Psoas muscle (tissue), 8 donors: ENCODE data around the gene RNF213. TPM values are rescaled to one million over a fixed set of nuclear protein-coding genes. Genes with fewer than 3 reads are reported as not detected.
A peak's percentile ranks its signal among the peaks of the same experiment; 100 is the strongest.

Experiments used
- ATAC-seq, 4 donors: fragments of 200-7000 bp; cut with Tn5 transposase; one replicate each; pipeline ENCODE4 v1.9.1; 2020; ENCODE audit warnings: moderate library complexity in 3 of 4, mild to moderate bottlenecking in 2 of 4
- DNase-seq, 2 donors: peaks; one replicate each; pipeline ENCODE4 v3.0.0-alpha.2; 2020
- H3K27ac ChIP-seq: fragments of 200-600 bp; one replicate; pipeline ENCODE4 v1.8.0; 2022
- H3K27me3 ChIP-seq, 3 donors: fragments of 200-600 bp in 1 of 3; one replicate each; pipeline versions ENCODE4 v1.6.1 to v1.8.0; 2013 to 2022; ENCODE audit warnings: low read length in 2 of 3, mild to moderate bottlenecking in 2 of 3, moderate library complexity in 1 of 3; ENCODE audit not compliant: insufficient read depth in 3 of 3
- H3K36me3 ChIP-seq, 2 donors: fragments of 200-600 bp in 1 of 2; one replicate each; pipeline versions ENCODE4 v1.6.1 to v1.8.0; 2013 to 2022; ENCODE audit warnings: low read depth in 1 of 2, mild to moderate bottlenecking in 1 of 2, moderate library complexity in 1 of 2; ENCODE audit not compliant: insufficient read depth in 1 of 2
- H3K4me1 ChIP-seq: fragments of 200-600 bp; one replicate; pipeline ENCODE4 v1.8.0; 2022
- H3K4me3 ChIP-seq: fragments of 200-600 bp; one replicate; pipeline ENCODE4 v1.8.0; 2022; ENCODE audit warnings: mild to moderate bottlenecking
- H3K9me3 ChIP-seq: fragments of 200-600 bp; one replicate; pipeline ENCODE4 v1.8.0; 2022
- WGBS, 3 donors: extraction: QIAGEN DNeasy Blood & Tissue Kit; methylation state at CpG; one replicate each; pipeline versions ENCODE4 v1.1.6 to v1.1.7; 2013; 5-methylcytosine and 5-hydroxymethylcytosine counted together
- intact Hi-C, 2 donors: fragments of 100-400 bp; cut with DNase I; formaldehyde crosslinking; loops; one replicate each; pipeline versions ENCODE4 v1.11.0 to v1.14.2; 2022
- polyA plus RNA-seq, 3 donors: library from polyadenylated mRNA; stranded (reverse); fragments of 200-250 nt; gene quantifications; one replicate each; pipeline ENCODE4 v1.2.3, GENCODE V29; 2013
- total RNA-seq, 4 donors: library from RNA; stranded (reverse); fragmentation: NEBNext Ultra II Directional in 2 of 4; extraction: Animal tissue kit (Norgen Biotek cat#: 25700) in 2 of 4; gene quantifications; one replicate each; pipeline versions ENCODE4 v1.2.1 to v1.2.4, GENCODE V29; 2021 to 2023
- TF ChIP-seq, protein P1 (sequence below): fragments of 200-600 bp; IDR thresholded peaks from one replicate; pipeline ENCODE4 v1.8.0; 2022; ENCODE audit warnings: antibody characterized with exemption
- donor health status: healthy with polysubstance abuse.
- donor health status: DM: no; HTN: no; CAD: no; lungs with moderate emphysema.
- donor health status: Bipolar disorder and iron deficiency.
- donor health status: healthy.
- donor health status: DM: yes; HTN: yes; CAD: no.
- donor health status: DM: no; HTN: no; CAD: no.
- donor health status: DM: no; HTN: no; CAD: no.
- donor health status: DM: yes; HTN: yes; CAD: no.

Gene RNF213
- total and polyA plus RNA-seq, 7 donors = 10.2 to 42.0 (median 33.7) TPM

DNA sequence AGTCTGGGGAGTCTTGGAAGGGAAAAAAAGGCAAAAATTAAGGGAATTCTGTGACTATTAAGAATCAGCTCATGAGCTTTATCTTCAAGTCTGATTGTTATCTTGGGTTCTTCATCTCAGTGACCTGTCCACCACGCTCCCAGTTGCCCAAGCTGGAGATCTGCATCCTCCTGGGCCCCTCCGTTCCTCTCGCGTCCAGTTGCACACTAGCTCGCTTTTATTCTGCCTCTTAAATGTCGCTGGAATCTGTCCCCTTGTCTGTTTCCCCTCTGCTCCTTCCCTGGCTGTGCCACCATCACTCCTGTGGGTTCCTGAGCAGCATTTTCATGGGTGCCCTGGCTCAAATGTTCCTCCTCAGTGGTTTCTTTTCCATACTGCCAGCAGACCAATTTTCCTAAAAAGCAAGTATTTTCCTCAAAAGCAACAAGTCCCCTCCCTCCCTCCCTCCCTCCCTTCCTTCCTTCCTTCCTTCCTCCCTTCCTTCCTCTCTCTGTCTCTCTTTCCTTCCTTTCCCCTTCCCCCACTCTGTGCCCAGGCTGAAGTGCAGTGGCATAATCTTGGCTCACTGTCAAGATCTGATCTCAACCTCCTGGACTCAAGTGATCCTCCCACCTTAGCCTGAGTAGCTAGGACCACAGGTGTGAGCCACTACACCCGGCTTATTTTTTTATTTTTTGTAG is 155.7 kb downstream of the RNF213 start:
- intact Hi-C loops = no loop called here
- peak overlapping the region; percentile 100 for H3K4me3 ChIP-seq
- TF ChIP-seq, protein P1, sequence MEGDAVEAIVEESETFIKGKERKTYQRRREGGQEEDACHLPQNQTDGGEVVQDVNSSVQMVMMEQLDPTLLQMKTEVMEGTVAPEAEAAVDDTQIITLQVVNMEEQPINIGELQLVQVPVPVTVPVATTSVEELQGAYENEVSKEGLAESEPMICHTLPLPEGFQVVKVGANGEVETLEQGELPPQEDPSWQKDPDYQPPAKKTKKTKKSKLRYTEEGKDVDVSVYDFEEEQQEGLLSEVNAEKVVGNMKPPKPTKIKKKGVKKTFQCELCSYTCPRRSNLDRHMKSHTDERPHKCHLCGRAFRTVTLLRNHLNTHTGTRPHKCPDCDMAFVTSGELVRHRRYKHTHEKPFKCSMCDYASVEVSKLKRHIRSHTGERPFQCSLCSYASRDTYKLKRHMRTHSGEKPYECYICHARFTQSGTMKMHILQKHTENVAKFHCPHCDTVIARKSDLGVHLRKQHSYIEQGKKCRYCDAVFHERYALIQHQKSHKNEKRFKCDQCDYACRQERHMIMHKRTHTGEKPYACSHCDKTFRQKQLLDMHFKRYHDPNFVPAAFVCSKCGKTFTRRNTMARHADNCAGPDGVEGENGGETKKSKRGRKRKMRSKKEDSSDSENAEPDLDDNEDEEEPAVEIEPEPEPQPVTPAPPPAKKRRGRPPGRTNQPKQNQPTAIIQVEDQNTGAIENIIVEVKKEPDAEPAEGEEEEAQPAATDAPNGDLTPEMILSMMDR = no peak
- peaks cover 0 to 17% of the 10 kb centered on the region in 2 donors for H3K36me3 ChIP-seq
- no peaks in the 10 kb centered on the region for H3K9me3 ChIP-seq
- ATAC-seq (no peak), DNase-seq (no peak)
- no peaks in the 10 kb centered on the region for H3K27me3 ChIP-seq
- H3K27ac ChIP-seq = peak overlapping the region; percentile 99
- peaks cover 35% of the 10 kb centered on the region for H3K4me1 ChIP-seq
- WGBS, 3 donors = 70 to 81% (median 75%) methylated on average over 7 of the region's 7 CpGs

DNA sequence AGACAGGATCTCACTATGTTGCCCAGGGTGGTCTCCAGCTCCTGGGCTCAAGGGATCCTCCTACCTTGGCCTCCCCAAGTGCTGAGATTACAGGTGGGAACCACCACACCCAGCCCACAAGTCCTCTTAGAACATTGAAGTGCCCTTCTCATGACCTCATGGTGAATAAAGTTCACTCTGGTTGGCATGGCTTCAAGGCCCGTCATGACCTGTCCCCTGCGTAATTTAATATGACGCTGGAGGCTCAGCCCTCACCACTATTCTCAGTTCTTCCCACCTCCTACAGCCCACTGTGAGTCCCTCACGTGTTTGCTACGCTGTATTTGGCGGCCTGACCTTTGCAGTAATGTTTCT is 156.3 kb downstream of the RNF213 start:
- 56 to 74% (median 58%) methylated on average over 6 of the region's 6 CpGs for WGBS, 3 donors
- peak overlapping the region; percentile 100 for H3K4me3 ChIP-seq
- DNase-seq (no peak), ATAC-seq (no peak)
- intact Hi-C loops = no loop called here
- peak overlapping the region; percentile 99 for H3K27ac ChIP-seq
- TF ChIP-seq, protein P1 = no peak
- peaks cover 35% of the 10 kb centered on the region for H3K4me1 ChIP-seq
- no peaks in the 10 kb centered on the region for H3K27me3 ChIP-seq
- H3K36me3 ChIP-seq = peaks cover 0 to 17% of the 10 kb centered on the region in 2 donors
- no peaks in the 10 kb centered on the region for H3K9me3 ChIP-seq

DNA sequence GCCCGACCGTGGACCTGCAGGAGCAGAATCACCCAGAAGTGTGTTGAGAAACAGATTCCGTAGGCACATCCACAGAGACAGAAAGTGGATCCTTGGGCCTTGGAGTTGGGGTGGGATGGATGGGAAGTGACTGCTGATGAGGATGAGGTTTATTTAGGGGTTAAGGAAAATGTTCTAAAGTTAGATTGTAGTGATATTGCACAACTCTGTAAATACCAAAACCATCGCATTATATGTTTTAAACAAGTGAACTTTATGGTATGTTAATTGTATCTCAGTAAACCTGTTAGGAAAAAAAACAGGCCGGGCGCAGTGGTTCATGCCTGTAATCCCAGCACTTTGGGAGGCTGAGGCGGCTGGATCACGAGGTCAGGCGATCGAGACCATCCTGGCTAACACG is 157.9 kb downstream of the RNF213 start:
- DNase-seq = no peak
- Histone ChIP-seq H3K36me3 (peaks cover 0 to 17% of the 10 kb centered on the region in 2 donors), H3K9me3 (no peaks in the 10 kb centered on the region), H3K4me3 (no peak overlapping the region), H3K27me3 (no peaks in the 10 kb centered on the region), H3K4me1 (peaks cover 44% of the 10 kb centered on the region), H3K27ac (no peak overlapping the region)
- intact Hi-C loops = no loop called here
- ATAC-seq = no peak
- WGBS, 3 donors = 89 to 93% (median 92%) methylated on average over 11 of the region's 11 CpGs
- TF ChIP-seq, protein P1 = no peak

DNA sequence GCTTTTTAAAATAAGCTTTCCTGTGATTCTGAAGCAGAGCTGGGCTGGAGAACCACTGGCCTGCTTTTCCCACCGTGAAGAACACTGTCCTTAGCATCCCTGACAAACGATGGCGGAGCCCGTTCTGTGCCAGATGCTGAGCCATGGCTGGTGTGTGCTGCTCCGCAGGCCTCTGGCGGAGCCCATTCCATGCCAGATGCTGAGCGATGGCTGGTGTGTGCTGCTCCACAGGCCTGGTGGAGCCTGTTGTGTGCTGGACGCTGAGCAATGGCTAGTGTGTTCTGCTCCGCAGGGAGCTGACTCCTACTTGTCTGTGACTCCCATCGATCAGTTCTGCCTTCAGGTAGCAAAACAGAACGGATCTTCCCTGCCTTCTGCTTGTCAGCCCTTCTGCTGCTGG is 158.6 kb downstream of the RNF213 start:
- Histone ChIP-seq H3K9me3 (no peaks in the 10 kb centered on the region), H3K27me3 (no peaks in the 10 kb centered on the region), H3K36me3 (peaks cover 0 to 17% of the 10 kb centered on the region in 2 donors), H3K4me3 (no peak overlapping the region), H3K4me1 (peaks cover 43% of the 10 kb centered on the region), H3K27ac (no peak overlapping the region)
- intact Hi-C loops = no loop called here
- DNase-seq (no peak), ATAC-seq (no peak)
- WGBS, 3 donors = 57 to 72% (median 62%) methylated on average over 11 of the region's 11 CpGs
- TF ChIP-seq, protein P1 = no peak
